ENCODE measurements around the gene MATN3. TPM values are rescaled to one million over a fixed set of nuclear protein-coding genes. Genes with fewer than 3 reads are reported as not detected.

The MATN3 gene
- total RNA-seq, 3 donors from 2014 or later (not counting 1 experiment from before 2014, with no cell fraction given) = not detected

GRCh38 chr2:19944205-19944845 lies 68.1 kb downstream of the MATN3 start:
- intact Hi-C loops (cut with micrococcal nuclease) = no loop called here
- Mint-ChIP-seq H3K9me3 (no peaks in the 10 kb centered on the region), H3K27ac (no peak overlapping the region), H3K27me3 (ENCODE audit: low read depth in 2 of 2) (no peaks in the 10 kb centered on the region), H3K36me3 (peaks cover under 1% of the 10 kb centered on the region), H3K4me1 (no peaks in the 10 kb centered on the region), H3K4me3 (no peak overlapping the region)
- 96% methylated on average over 2 of the region's 2 CpGs for WGBS (ENCODE audit: insufficient coverage)
- Histone ChIP-seq H3K27ac (ENCODE audit: low read length) (no peak overlapping the region), H3K36me3 (ENCODE audit: control insufficient read depth, insufficient read depth, low read length) (peaks cover 4% of the 10 kb centered on the region), H3K9me3 (ENCODE audit: control insufficient read depth, insufficient read depth, low read length) (no peaks in the 10 kb centered on the region), H3K27me3 (ENCODE audit: control insufficient read depth, insufficient read depth, low read length) (no peaks in the 10 kb centered on the region), H3K4me3 (ENCODE audit: low read length) (no peak overlapping the region), H3K4me1 (ENCODE audit: control insufficient read depth, insufficient read depth, low read length) (no peaks in the 10 kb centered on the region)
- ATAC-seq = no peak
- DNase-seq = no peak
- no peak for TF ChIP-seq CTCF (IDR thresholded peaks at IDR 0.05)

GRCh38 chr2:19943189-19943588 lies 69.3 kb downstream of the MATN3 start:
- intact Hi-C loops (cut with micrococcal nuclease) = no loop called here
- WGBS (ENCODE audit: insufficient coverage) = 100% methylated on average over 1 of the region's 1 CpG
- DNase-seq = no peak

GRCh38 chr2:19942199-19942598 lies 70.3 kb downstream of the MATN3 start:
- no peaks in the 10 kb centered on the region for H3K27me3 Mint-ChIP-seq (ENCODE audit: low read depth in 2 of 2)
- no peaks in the 10 kb centered on the region for H3K4me1 Mint-ChIP-seq
- peaks cover 6% of the 10 kb centered on the region for H3K36me3 Mint-ChIP-seq
- DNase-seq = no peak
- Histone ChIP-seq H3K27ac (ENCODE audit: low read length) (no peak overlapping the region), H3K4me1 (ENCODE audit: control insufficient read depth, insufficient read depth, low read length) (no peaks in the 10 kb centered on the region), H3K9me3 (ENCODE audit: control insufficient read depth, insufficient read depth, low read length) (no peaks in the 10 kb centered on the region), H3K27me3 (ENCODE audit: control insufficient read depth, insufficient read depth, low read length) (no peaks in the 10 kb centered on the region), H3K36me3 (ENCODE audit: control insufficient read depth, insufficient read depth, low read length) (peaks cover 11% of the 10 kb centered on the region), H3K4me3 (ENCODE audit: low read length) (no peak overlapping the region)
- ATAC-seq = no peak
- H3K9me3 Mint-ChIP-seq = no peaks in the 10 kb centered on the region
- intact Hi-C loops (cut with micrococcal nuclease) = no loop called here
- H3K4me3 Mint-ChIP-seq = no peak overlapping the region
- TF ChIP-seq CTCF (IDR thresholded peaks at IDR 0.05) = no peak
- no peak overlapping the region for H3K27ac Mint-ChIP-seq

More at GRCh38 chr2:19943189-19943588, 69.3 kb downstream of the MATN3 start:
- H3K4me3 ChIP-seq (ENCODE audit: low read length) = no peak overlapping the region
- H3K36me3 ChIP-seq (ENCODE audit: control insufficient read depth, insufficient read depth, low read length) = peaks cover 4% of the 10 kb centered on the region
- no peak overlapping the region for H3K4me3 Mint-ChIP-seq
- no peaks in the 10 kb centered on the region for H3K4me1 ChIP-seq (ENCODE audit: control insufficient read depth, insufficient read depth, low read length)
- H3K4me1 Mint-ChIP-seq = no peaks in the 10 kb centered on the region
- no peaks in the 10 kb centered on the region for H3K27me3 Mint-ChIP-seq (ENCODE audit: low read depth in 2 of 2)
- no peaks in the 10 kb centered on the region for H3K36me3 Mint-ChIP-seq
- H3K9me3 ChIP-seq (ENCODE audit: control insufficient read depth, insufficient read depth, low read length) = no peaks in the 10 kb centered on the region
- H3K27me3 ChIP-seq (ENCODE audit: control insufficient read depth, insufficient read depth, low read length) = no peaks in the 10 kb centered on the region
- no peak overlapping the region for H3K27ac ChIP-seq (ENCODE audit: low read length)
- H3K27ac Mint-ChIP-seq = no peak overlapping the region
- TF ChIP-seq CTCF (IDR thresholded peaks at IDR 0.05) = no peak
- ATAC-seq = no peak
- no peaks in the 10 kb centered on the region for H3K9me3 Mint-ChIP-seq

Other genes with a start within 250 kb of the MATN3 start
- 10 to 100 TPM; 30.4 to 45.3 (median 37.2) TPM for gene TTC32, start 110.7 kb downstream of the MATN3 start, total RNA-seq
- gene WDR35, start 22.6 kb downstream of the MATN3 start, total RNA-seq = 1 to 10 TPM; 5.8 to 8.3 (median 7.7) TPM
- 10 to 100 TPM; 60.6 to 98.4 (median 75.0) TPM for gene LAPTM4A, start 39.0 kb upstream of the MATN3 start, total RNA-seq
- under 1 TPM in 1 of 3 donors, not detected in 2; 0.63 TPM for gene SDC1, start 212.5 kb upstream of the MATN3 start, total RNA-seq

Data from natural killer cell (primary cell).